Choroid plexus epithelial cell (primary cell): Measurements from ENCODE around the gene DMWD.

Experiments used
- DNase-seq: peaks from one replicate; pipeline ENCODE4 v3.0.0-alpha.2; 2010; ENCODE audit warnings: low read depth
- H3K4me3 ChIP-seq: 2 replicates; pipeline ENCODE4 v1.5.1; 2011; ENCODE audit warnings: low read depth, mild to moderate bottlenecking, control low read depth, low read length, moderate library complexity
- CTCF ChIP-seq: conservative IDR thresholded peaks from 2 replicates; pipeline ENCODE4 v1.5.1; 2011; ENCODE audit warnings: low read depth, mild to moderate bottlenecking, control low read depth, inconsistent platforms, low read length, moderate library complexity

The DMWD gene

DNA sequence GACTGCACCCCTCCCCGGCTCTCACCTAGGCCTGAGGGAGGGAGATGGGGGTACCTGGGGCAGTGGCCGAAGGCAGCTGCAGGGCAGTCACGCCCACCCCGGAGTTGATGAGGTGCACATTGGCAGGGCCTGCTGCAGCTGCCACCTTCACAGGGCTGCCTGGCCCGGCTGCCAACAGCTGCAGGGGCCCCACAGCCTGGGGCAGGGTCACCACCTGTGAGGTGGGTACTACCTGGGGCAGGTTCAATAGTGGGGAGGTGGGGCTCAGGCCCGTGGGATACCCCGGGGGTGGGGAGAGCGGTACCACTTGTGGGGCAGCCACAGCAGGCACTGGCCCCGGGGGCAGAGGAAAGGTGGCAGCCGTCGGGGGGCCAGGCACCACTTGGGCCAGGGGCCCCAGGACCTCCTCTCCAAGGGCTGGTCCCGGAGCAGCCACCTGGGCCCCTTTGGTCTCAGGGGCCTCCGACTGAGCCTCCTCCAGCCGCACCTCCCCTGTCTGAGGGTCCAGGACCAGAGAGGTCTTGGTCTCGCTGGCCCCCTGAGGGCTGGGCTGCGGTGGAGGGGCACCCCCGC is 26.3 kb downstream of the DMWD start:
- H3K4me3 ChIP-seq, result peak overlapping the region; percentile 84
- no peak for TF ChIP-seq CTCF
- no peak for DNase-seq

DNA sequence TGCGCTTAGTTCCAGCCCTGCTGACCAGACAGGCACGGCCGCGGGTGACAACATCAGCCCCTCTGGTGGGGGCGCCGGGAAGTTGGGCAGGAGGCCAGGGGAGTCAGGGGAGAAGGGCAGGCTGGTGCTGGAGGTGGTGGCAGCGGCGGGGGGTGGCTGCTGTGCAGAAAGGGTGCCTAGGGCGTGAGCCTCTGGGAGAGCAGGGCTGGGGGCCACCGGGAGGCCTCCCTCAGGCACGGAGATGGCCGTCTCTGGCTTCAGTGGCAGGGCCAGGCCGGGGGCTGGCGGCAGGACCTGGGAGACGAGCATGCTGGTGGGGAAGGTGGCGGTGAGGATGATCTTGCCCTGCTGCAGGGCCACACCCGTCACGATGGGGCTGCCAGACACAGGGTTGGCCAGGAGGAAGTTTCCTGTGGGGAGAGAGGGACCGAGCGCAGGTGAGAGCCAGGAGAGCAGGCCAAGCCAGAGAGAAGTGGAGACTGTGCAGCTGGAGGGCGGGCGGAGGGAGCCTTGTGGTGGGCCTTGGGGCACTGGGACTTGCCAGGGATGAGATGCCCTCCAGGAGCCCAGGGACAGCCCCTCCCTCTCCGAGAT is 26.8 kb downstream of the DMWD start:
- no peak for TF ChIP-seq CTCF
- no peak overlapping the region for H3K4me3 ChIP-seq
- DNase-seq, result no peak

DNA sequence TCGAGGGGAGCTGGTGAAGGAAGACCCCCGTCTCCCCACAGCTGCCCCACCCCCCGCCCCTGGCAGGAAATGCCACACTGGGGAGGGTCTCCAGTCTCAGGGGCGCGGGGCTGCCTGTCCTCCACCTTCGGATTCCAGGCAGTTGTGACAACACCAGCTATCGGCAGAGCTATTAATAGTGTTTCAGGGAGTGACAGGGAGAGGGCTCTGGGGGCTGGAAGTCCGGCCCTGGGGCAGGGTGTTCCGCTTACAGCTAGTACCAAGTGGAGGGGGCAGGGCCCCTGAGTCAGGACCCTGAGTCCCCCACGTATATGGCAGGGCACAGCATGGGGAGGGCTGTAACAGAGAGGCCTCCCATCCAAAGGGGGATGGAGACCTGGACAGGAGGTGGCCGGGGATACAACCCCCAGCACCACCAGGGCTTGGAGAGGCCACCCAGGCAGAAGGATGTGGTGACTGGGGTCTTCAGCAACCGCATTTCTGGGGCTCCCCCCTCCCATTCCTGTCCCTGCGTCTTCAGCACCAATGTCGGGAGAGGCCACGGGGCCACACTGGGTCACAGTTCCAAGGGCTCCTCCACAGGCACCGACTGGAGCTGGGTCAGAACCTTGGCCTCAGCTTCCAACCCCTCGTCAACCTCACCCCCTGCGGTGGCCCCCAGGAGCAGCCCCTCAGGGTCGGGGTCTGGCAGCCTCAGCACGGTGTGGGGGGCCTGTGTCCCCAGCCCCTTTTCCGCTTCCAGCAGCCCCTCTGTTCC is 27.5 kb downstream of the DMWD start:
- DNase-seq, result no peak
- no peak overlapping the region for H3K4me3 ChIP-seq
- TF ChIP-seq CTCF, result no peak

- no peak for DNase-seq
- TF ChIP-seq CTCF, result peak; percentile 16
Observed at GRCh38 chr19:45764475-45764874, 28.2 kb downstream of the DMWD start.

GRCh38 chr19:45763691-45764294 is 28.9 kb downstream of the DMWD start:
- TF ChIP-seq CTCF, result no peak
- no peak overlapping the region for H3K4me3 ChIP-seq
- no peak for DNase-seq

More at GRCh38 chr19:45764475-45764874, 28.2 kb downstream of the DMWD start:
- H3K4me3 ChIP-seq, result no peak overlapping the region

- no peak for TF ChIP-seq CTCF
- H3K4me3 ChIP-seq, result no peak overlapping the region
- DNase-seq, result no peak
Observed at GRCh38 chr19:45762870-45763631, 29.6 kb downstream of the DMWD start.
